LNCAP (cell line): ENCODE data around the gene RIOX2.

Experiments
- CTCF ChIP-seq: fragments of 450-650 bp; IDR thresholded peaks from 2 replicates; pipeline ENCODE4 v1.5.1; 2017; ENCODE audit warnings: mild to moderate bottlenecking

Gene RIOX2

GRCh38 chr3:97917813-97918536 is 54.3 kb downstream of the RIOX2 start:
- no peak for TF ChIP-seq CTCF

- no peak for TF ChIP-seq CTCF
Observed at GRCh38 chr3:97916576-97916975, 55.7 kb downstream of the RIOX2 start.

GRCh38 chr3:97914388-97914787 is 57.8 kb downstream of the RIOX2 start:
- no peak for TF ChIP-seq CTCF

- no peak for TF ChIP-seq CTCF
Observed at GRCh38 chr3:97911459-97911858, 60.8 kb downstream of the RIOX2 start.

GRCh38 chr3:97910931-97911351 is 61.3 kb downstream of the RIOX2 start:
- no peak for TF ChIP-seq CTCF

GRCh38 chr3:97901313-97902248 is 70.7 kb downstream of the RIOX2 start:
- TF ChIP-seq CTCF: no peak

GRCh38 chr3:97899331-97899730 is 72.9 kb downstream of the RIOX2 start:
- no peak for TF ChIP-seq CTCF
